Activated CD4-positive, alpha-beta T cell treated with anti-CD3 and anti-CD28 coated beads for 36 hours (primary cell): ENCODE measurements around the gene IGLON5. TPM values are rescaled to one million over a fixed set of nuclear protein-coding genes. Genes with fewer than 3 reads are reported as not detected.

Source experiments
- ATAC-seq: fragments of 200-7000 bp; cut with Tn5 transposase; one replicate; pipeline ENCODE4 v1.10.0; 2021; ENCODE audit warnings: mild to moderate bottlenecking, moderate library complexity
- CTCF ChIA-PET: fragments of 350-600 bp; sonication (Branson Sonifier 250); formaldehyde crosslinking; loops from one replicate; lab custom pipeline; 2021; ENCODE audit warnings: antibody characterized with exemption; lab: Charles Lee
- POLR2A ChIA-PET: fragments of 350-600 bp; sonication (Branson Sonifier 250); formaldehyde crosslinking; loops from one replicate; lab custom pipeline; 2021; ENCODE audit warnings: antibody characterized with exemption, inconsistent platforms; lab: Charles Lee
- DNase-seq: peaks from one replicate; pipeline ENCODE4 v3.0.0-alpha.2; 2020
- H3K27ac Mint-ChIP-seq: one replicate; pipeline ENCODE4 v1.8.0; 2021; ENCODE audit warnings: mixed read lengths
- H3K27me3 Mint-ChIP-seq: one replicate; pipeline ENCODE4 v1.8.0; 2021; ENCODE audit warnings: mixed read lengths
- H3K36me3 Mint-ChIP-seq: one replicate; pipeline ENCODE4 v1.8.0; 2021; ENCODE audit warnings: low read depth, mixed read lengths
- H3K4me1 Mint-ChIP-seq: one replicate; pipeline ENCODE4 v1.8.0; 2021; ENCODE audit warnings: mixed read lengths
- H3K4me3 Mint-ChIP-seq: one replicate; pipeline ENCODE4 v1.8.0; 2021; ENCODE audit warnings: mild to moderate bottlenecking, moderate library complexity, mixed read lengths
- H3K9me3 Mint-ChIP-seq: one replicate; pipeline ENCODE4 v1.8.0; 2021; ENCODE audit warnings: low read depth, mixed read lengths
- intact Hi-C, 2 experiments: fragments of 100-400 bp; cut with DNase I in 1 of 2; cut with micrococcal nuclease in 1 of 2; formaldehyde crosslinking; loops; one replicate each; pipeline versions ENCODE4 v1.14.2 to v1.15.1; 2022 to 2024; cut with DNase I, micrococcal nuclease
- total RNA-seq, 2 experiments: library from RNA; stranded (reverse); gene quantifications; one replicate each; pipeline ENCODE4 v1.2.3, GENCODE V29; 2021

The IGLON5 gene
- total RNA-seq, 2 experiments from 2014 or later, result 0.18 to 0.28 TPM

DNA sequence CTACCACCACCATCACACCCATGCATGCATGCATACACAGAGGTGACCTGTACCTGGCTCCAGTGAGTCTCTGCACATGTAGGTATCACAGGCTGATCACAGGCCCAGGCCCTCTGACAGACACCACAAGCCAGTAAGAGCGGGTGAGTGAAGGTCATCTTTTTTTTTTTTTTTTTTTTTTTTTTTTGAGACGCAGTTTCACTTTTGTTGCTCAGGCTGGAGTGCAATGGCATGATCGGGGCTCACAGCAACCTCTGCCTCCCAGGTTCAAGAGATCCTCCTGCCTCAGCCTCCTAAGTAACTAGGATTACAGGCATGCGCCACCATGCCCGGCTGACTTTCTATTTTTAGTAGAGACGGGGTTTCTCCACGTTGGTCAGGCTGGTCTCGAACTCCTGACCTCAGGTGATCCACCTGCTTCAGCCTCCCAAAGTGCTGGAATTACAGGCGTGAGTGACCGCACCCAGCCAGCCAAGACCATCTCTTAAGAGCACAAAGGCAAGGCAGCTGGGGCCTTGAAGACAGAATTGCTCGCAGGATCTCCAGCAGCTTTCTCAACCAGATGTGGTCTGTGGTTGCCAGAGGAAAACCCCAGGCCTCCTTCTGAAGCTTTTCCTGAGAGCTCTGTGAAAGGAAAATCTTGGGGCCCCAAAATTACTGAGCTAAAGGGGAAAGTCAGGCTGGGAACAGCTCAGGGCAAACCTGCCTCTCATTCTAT is 64.2 kb downstream of the IGLON5 start:
- H3K4me3 Mint-ChIP-seq, result peak overlapping the region; percentile 60
- DNase-seq (peak; percentile 80), ATAC-seq (peak; percentile 16)
- no peaks in the 10 kb centered on the region for H3K27me3 Mint-ChIP-seq
- peak overlapping the region; percentile 87 for H3K27ac Mint-ChIP-seq
- no peaks in the 10 kb centered on the region for H3K9me3 Mint-ChIP-seq
- peaks cover 12% of the 10 kb centered on the region for H3K36me3 Mint-ChIP-seq
- ChIA-PET CTCF (interaction anchor here (0.8 to 2.2 kb wide), 2 partner anchors 20 to 262 kb away, joined by 3 to 4 read pairs; no protein-coding TSS in a partner anchor), POLR2A (interaction anchor here (1.0 kb wide), 2 partner anchors 18 to 20 kb away, joined by 3 to 4 read pairs; no protein-coding TSS in a partner anchor)
- intact Hi-C loops, result no loop called here
- peaks cover 69% of the 10 kb centered on the region for H3K4me1 Mint-ChIP-seq

- POLR2A ChIA-PET, result interaction anchor here (1.0 kb wide), 1 partner anchor 17 kb away, joined by 4 read pairs; no protein-coding TSS in a partner anchor
- Mint-ChIP-seq H3K4me1 (peaks cover 61% of the 10 kb centered on the region), H3K27me3 (no peaks in the 10 kb centered on the region)
These were observed 66.0 kb downstream of the IGLON5 start for GRCh38 chr19:51377422-51377821.

GRCh38 chr19:51380379-51380778 is 68.9 kb downstream of the IGLON5 start:
- ChIA-PET POLR2A (no interaction called here), CTCF (interaction anchor here (1.0 kb wide), 1 partner anchor 12 kb away, joined by 5 read pairs; no protein-coding TSS in a partner anchor)
- Mint-ChIP-seq H3K4me3 (no peak overlapping the region), H3K4me1 (peaks cover 31% of the 10 kb centered on the region), H3K36me3 (peaks cover under 1% of the 10 kb centered on the region), H3K9me3 (peaks cover 2% of the 10 kb centered on the region), H3K27me3 (no peaks in the 10 kb centered on the region), H3K27ac (no peak overlapping the region)
- ATAC-seq (no peak), DNase-seq (no peak)
- intact Hi-C loops, result no loop called here

More at GRCh38 chr19:51377422-51377821, 66.0 kb downstream of the IGLON5 start:
- Mint-ChIP-seq H3K36me3 (peaks cover 4% of the 10 kb centered on the region), H3K4me3 (no peak overlapping the region), H3K9me3 (peaks cover 2% of the 10 kb centered on the region), H3K27ac (no peak overlapping the region)
- ATAC-seq (no peak), DNase-seq (no peak)
- intact Hi-C loops, result no loop called here
- CTCF ChIA-PET, result interaction anchor here (0.7 to 2.2 kb wide), 2 partner anchors 11 to 18 kb away, joined by 3 to 4 read pairs; no protein-coding TSS in a partner anchor

Other genes starting within 250 kb of the IGLON5 start
- not detected for gene KLK13, start 246.6 kb upstream of the IGLON5 start, total RNA-seq
- gene KLK14, start 228.8 kb upstream of the IGLON5 start, total RNA-seq, result 1 to 10 TPM in 1 of 2 experiments, under 1 TPM in 1; 0.69 to 1.1 TPM
- 1 to 10 TPM; 7.2 to 9.1 TPM for gene CTU1, start 203.2 kb upstream of the IGLON5 start, total RNA-seq
- under 1 TPM; 0.37 to 0.49 TPM for gene SIGLEC9, start 186.7 kb upstream of the IGLON5 start, total RNA-seq
- not detected for gene SIGLEC7, start 169.3 kb upstream of the IGLON5 start, total RNA-seq
- gene CD33, start 86.6 kb upstream of the IGLON5 start, total RNA-seq, result under 1 TPM; 0.26 to 0.27 TPM
- not detected for gene SIGLECL1, start 60.6 kb upstream of the IGLON5 start, total RNA-seq
- 1 to 10 TPM; 4.5 to 4.6 TPM for gene VSIG10L, start 30.5 kb downstream of the IGLON5 start, total RNA-seq
- gene ETFB, start 54.7 kb downstream of the IGLON5 start, total RNA-seq, result 100 to 1,000 TPM; 108 to 172 TPM
- 1 to 10 TPM; 3.2 to 4.9 TPM for gene CLDND2, start 57.4 kb downstream of the IGLON5 start, total RNA-seq
- 100 to 1,000 TPM in 1 of 2 experiments, 10 to 100 TPM in 1; 92.1 to 125 TPM for gene NKG7, start 61.0 kb downstream of the IGLON5 start, total RNA-seq
- under 1 TPM in 1 of 2 experiments, not detected in 1; 0.27 TPM for gene LIM2, start 76.3 kb downstream of the IGLON5 start, total RNA-seq
- gene C19orf84, start 78.9 kb downstream of the IGLON5 start, total RNA-seq, result under 1 TPM in 1 of 2 experiments, not detected in 1; 0.33 TPM
- gene SIGLEC10, start 106.0 kb downstream of the IGLON5 start, total RNA-seq, result under 1 TPM; 0.48 to 0.65 TPM
- not detected for gene SIGLEC8, start 146.8 kb downstream of the IGLON5 start, total RNA-seq
- not detected for gene CEACAM18, start 166.9 kb downstream of the IGLON5 start, total RNA-seq
- gene SIGLEC12, start 190.2 kb downstream of the IGLON5 start, total RNA-seq, result 1 to 10 TPM; 1.2 to 1.9 TPM
- gene SIGLEC6, start 220.0 kb downstream of the IGLON5 start, total RNA-seq, result not detected